ENCODE measurements around the gene TMEM273. TPM values are rescaled to one million over a fixed set of nuclear protein-coding genes. Genes with fewer than 3 reads are reported as not detected.

TMEM273 gene
- total and polyA plus RNA-seq, 9 donors, result 1.5 to 25.2 (median 5.0) TPM

GRCh38 chr10:49113741-49114141 is 74.5 kb downstream of the TMEM273 start:
- H3K27me3 ChIP-seq, result no peaks in the 10 kb centered on the region
- H3K27ac ChIP-seq, result peak overlapping the region in 1 of 2 donors; percentile 90
- H3K36me3 ChIP-seq, result no peaks in the 10 kb centered on the region
- no peak overlapping the region for H3K4me3 ChIP-seq
- DNase-seq, result no peak
- no peaks in the 10 kb centered on the region for H3K9me3 ChIP-seq
- no peak for TF ChIP-seq POLR2A (IDR thresholded peaks at IDR 0.05)
- no peak for TF ChIP-seq EP300 (IDR thresholded peaks at IDR 0.05)
- no peak for TF ChIP-seq CTCF (IDR thresholded peaks at IDR 0.05)
- peaks cover 38% of the 10 kb centered on the region for H3K4me1 ChIP-seq (ENCODE audit: insufficient read depth)
- WGBS, 3 donors, result 14 to 32% (median 31%) methylated on average over 3 of the region's 3 CpGs
- intact Hi-C loops (cut with DNase I), result loop anchor here in 1 of 4 donors (10.0 kb wide), 1 partner anchor 99 kb away; no protein-coding TSS in a partner anchor

GRCh38 chr10:49112851-49113250 is 75.3 kb downstream of the TMEM273 start:
- peaks cover 42% of the 10 kb centered on the region for H3K4me1 ChIP-seq (ENCODE audit: insufficient read depth)
- DNase-seq, result no peak
- H3K9me3 ChIP-seq, result no peaks in the 10 kb centered on the region
- 16 to 29% (median 25%) methylated on average over 3 of the region's 3 CpGs for WGBS, 3 donors
- no peak overlapping the region for H3K27ac ChIP-seq
- intact Hi-C loops (cut with DNase I), result loop anchor here in 1 of 4 donors (10.0 kb wide), 1 partner anchor 98 kb away; no protein-coding TSS in a partner anchor
- H3K36me3 ChIP-seq, result no peaks in the 10 kb centered on the region
- no peaks in the 10 kb centered on the region for H3K27me3 ChIP-seq
- H3K4me3 ChIP-seq, result no peak overlapping the region
- no peak for TF ChIP-seq EP300 (IDR thresholded peaks at IDR 0.05)
- no peak for TF ChIP-seq CTCF (IDR thresholded peaks at IDR 0.05)
- TF ChIP-seq POLR2A (IDR thresholded peaks at IDR 0.05), result no peak

GRCh38 chr10:49112098-49112497 is 76.1 kb downstream of the TMEM273 start:
- H3K36me3 ChIP-seq, result no peaks in the 10 kb centered on the region
- TF ChIP-seq EP300 (IDR thresholded peaks at IDR 0.05), result no peak
- no peak for TF ChIP-seq CTCF (IDR thresholded peaks at IDR 0.05)
- TF ChIP-seq POLR2A (IDR thresholded peaks at IDR 0.05), result no peak
- H3K27me3 ChIP-seq, result no peaks in the 10 kb centered on the region
- peaks cover 49% of the 10 kb centered on the region for H3K4me1 ChIP-seq (ENCODE audit: insufficient read depth)
- peak overlapping the region in 1 of 2 donors; percentile 19 for H3K27ac ChIP-seq
- intact Hi-C loops (cut with DNase I), result loop anchor here in 1 of 4 donors (10.0 kb wide), 1 partner anchor 97 kb away; no protein-coding TSS in a partner anchor
- no peak for DNase-seq
- H3K9me3 ChIP-seq, result no peaks in the 10 kb centered on the region
- WGBS, 3 donors, result 38 to 76% (median 55%) methylated on average over 3 of the region's 3 CpGs
- no peak overlapping the region for H3K4me3 ChIP-seq

- no peak for DNase-seq
- TF ChIP-seq POLR2A (IDR thresholded peaks at IDR 0.05) (no peak), EP300 (IDR thresholded peaks at IDR 0.05) (no peak), CTCF (IDR thresholded peaks at IDR 0.05) (no peak)
- H3K27me3 ChIP-seq, result no peaks in the 10 kb centered on the region
- H3K9me3 ChIP-seq, result no peaks in the 10 kb centered on the region
- H3K36me3 ChIP-seq, result no peaks in the 10 kb centered on the region
- peaks cover 56% of the 10 kb centered on the region for H3K4me1 ChIP-seq (ENCODE audit: insufficient read depth)
- H3K27ac ChIP-seq, result peak overlapping the region in 1 of 2 donors; percentile 51
- intact Hi-C loops (cut with DNase I), result loop anchor here in 1 of 4 donors (10.0 kb wide), 1 partner anchor 97 kb away; no protein-coding TSS in a partner anchor
- 39 to 41% (median 40%) methylated on average over 8 of the region's 8 CpGs for WGBS, 3 donors
- H3K4me3 ChIP-seq, result no peak overlapping the region
Observed at GRCh38 chr10:49111320-49111698, 76.9 kb downstream of the TMEM273 start.

Measured in ovary (tissue), 9 donors.